Aorta (tissue), 5 donors: ENCODE data around the gene SYT8. TPM values are rescaled to one million over a fixed set of nuclear protein-coding genes. Genes with fewer than 3 reads are reported as not detected.

Experiments used
- ATAC-seq: fragments of 200-7000 bp; cut with Tn5 transposase; one replicate; pipeline ENCODE4 v1.9.1; 2022; ENCODE audit warnings: moderate library complexity; ENCODE audit not compliant: low FRiP score
- DNase-seq, 2 donors: peaks; one replicate each; pipeline ENCODE4 v3.0.0-alpha.2; 2020
- H3K27ac ChIP-seq, 2 donors: one replicate each; pipeline ENCODE4 v1.5.1; 2013; ENCODE audit warnings: low read length in 2 of 2, mild to moderate bottlenecking in 2 of 2, moderate library complexity in 2 of 2, control low read depth in 1 of 2, inconsistent platforms in 1 of 2, low read depth in 1 of 2
- H3K27me3 ChIP-seq, 2 donors: one replicate each; pipeline ENCODE4 v1.6.1; 2013; ENCODE audit warnings: control low read depth in 1 of 2, low read length in 1 of 2, mild to moderate bottlenecking in 1 of 2, moderate library complexity in 1 of 2; ENCODE audit not compliant: insufficient read depth in 2 of 2, control insufficient read depth in 1 of 2
- H3K36me3 ChIP-seq, 2 donors: one replicate each; pipeline ENCODE4 v1.6.1; 2013; ENCODE audit warnings: control low read depth in 1 of 2, low read length in 1 of 2, mild to moderate bottlenecking in 1 of 2; ENCODE audit not compliant: insufficient read depth in 2 of 2, control insufficient read depth in 1 of 2
- H3K4me1 ChIP-seq, 2 donors: one replicate each; pipeline ENCODE4 v1.6.1; 2013; ENCODE audit warnings: low read length in 2 of 2, control low read depth in 1 of 2, mild to moderate bottlenecking in 1 of 2, moderate library complexity in 1 of 2; ENCODE audit not compliant: insufficient read depth in 2 of 2, control insufficient read depth in 1 of 2
- H3K4me3 ChIP-seq, 2 donors: one replicate each; pipeline ENCODE4 v1.5.1; 2013; ENCODE audit warnings: low read length in 2 of 2, control low read depth in 1 of 2, mild to moderate bottlenecking in 1 of 2
- H3K9me3 ChIP-seq: one replicate; pipeline ENCODE4 v1.6.1; 2013; ENCODE audit warnings: mild to moderate bottlenecking, low read length; ENCODE audit not compliant: control insufficient read depth
- WGBS, 2 donors: extraction: QIAGEN DNeasy Blood & Tissue Kit; methylation state at CpG; one replicate each; pipeline ENCODE4 v1.1.7; 2013; 5-methylcytosine and 5-hydroxymethylcytosine counted together
- intact Hi-C, 2 donors: fragments of 100-400 bp; cut with DNase I; formaldehyde crosslinking; loops; one replicate each; pipeline versions ENCODE4 v1.14.2 to v1.15.0; 2022
- polyA plus RNA-seq, 2 donors: library from polyadenylated mRNA; stranded (reverse); fragments of 200-250 nt; gene quantifications; one replicate each; pipeline ENCODE4 v1.2.3, GENCODE V29; 2013
- total RNA-seq, 2 donors: library from RNA; stranded (reverse); fragmentation: NEBNext Ultra II Directional; extraction: Animal tissue kit (Norgen Biotek cat#: 25700); gene quantifications; one replicate each; pipeline ENCODE4 v1.2.1, GENCODE V29; 2021
- donor health status: healthy with polysubstance abuse.
- donor health status: Bipolar disorder and iron deficiency.
- donor health status: DM: no; HTN: no; CAD: no.
- donor health status: DM: no; HTN: no; CAD: no.
- donor health status: DM: yes; HTN: yes; CAD: no.

SYT8 gene
- total and polyA plus RNA-seq, 4 donors, result 0.19 to 14.3 (median 3.6) TPM

DNA sequence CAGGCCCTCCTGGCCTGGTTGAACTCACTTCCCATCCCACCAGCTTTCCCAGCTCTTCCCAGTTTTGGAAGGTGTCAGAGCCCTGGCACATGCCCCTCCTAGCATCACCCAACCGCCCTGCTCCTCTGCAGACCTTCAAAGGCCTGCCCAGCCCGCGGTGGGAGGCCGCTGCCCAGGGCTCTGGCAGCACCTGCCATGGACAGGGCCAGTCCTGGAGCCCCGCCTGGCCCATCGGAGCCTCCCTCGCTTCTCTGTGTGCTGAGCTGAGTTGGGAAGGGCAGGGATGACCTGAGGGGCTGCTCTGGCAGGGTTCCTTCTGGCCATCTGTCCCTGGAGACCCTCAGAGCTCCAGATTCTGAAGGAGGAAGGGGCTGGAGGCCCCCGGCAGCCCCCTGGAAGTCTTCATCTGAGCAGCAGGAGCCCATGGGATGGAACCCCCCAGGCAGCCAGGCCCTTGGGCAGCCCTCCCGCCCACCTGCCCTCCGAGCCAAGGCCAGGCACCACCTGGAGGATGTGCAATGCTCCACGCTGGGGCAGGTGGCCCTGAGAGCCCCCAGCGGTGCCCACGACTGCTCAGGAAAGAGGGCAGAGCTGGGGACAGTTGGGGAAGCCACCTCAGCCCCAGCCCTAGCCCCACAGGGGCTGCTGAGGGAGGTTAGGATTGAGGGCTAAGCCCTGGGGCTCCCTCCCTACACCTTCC, 21.7 kb downstream of the SYT8 start:
- Histone ChIP-seq H3K9me3 (no peaks in the 10 kb centered on the region), H3K4me3 (no peak overlapping the region), H3K36me3 (no peaks in the 10 kb centered on the region), H3K27me3 (no peaks in the 10 kb centered on the region), H3K4me1 (no peaks in the 10 kb centered on the region), H3K27ac (no peak overlapping the region)
- DNase-seq, result no peak
- ATAC-seq, result no peak
- WGBS, 2 donors, result 95% methylated on average over 13 of the region's 13 CpGs
- intact Hi-C loops, result no loop called here

DNA sequence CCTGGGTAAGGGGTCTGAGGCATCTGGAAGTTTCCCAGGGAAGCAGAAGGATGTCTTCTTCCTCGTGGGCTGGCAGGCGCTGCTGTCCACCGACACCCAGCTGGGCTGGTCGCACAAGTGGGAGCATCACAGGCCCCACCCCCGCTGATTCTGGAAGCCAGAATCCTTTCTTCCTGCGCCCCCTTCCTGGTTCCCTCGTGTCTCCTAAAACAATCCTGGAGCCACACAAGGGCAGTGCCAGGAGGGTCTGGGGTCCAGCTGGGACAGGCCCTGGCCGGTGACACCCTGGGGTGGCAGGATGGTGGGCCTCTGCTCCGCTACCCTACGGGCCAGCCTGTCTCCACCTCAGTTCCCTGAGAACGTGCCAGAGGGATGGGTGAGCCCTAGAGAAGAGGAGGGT, 22.3 kb downstream of the SYT8 start:
- intact Hi-C loops, result no loop called here
- no peaks in the 10 kb centered on the region for H3K4me1 ChIP-seq
- H3K9me3 ChIP-seq, result no peaks in the 10 kb centered on the region
- H3K27ac ChIP-seq, result no peak overlapping the region
- ATAC-seq (no peak), DNase-seq (no peak)
- no peaks in the 10 kb centered on the region for H3K36me3 ChIP-seq
- no peak overlapping the region for H3K4me3 ChIP-seq
- H3K27me3 ChIP-seq, result no peaks in the 10 kb centered on the region
- 91 to 95% methylated on average over 11 of the region's 11 CpGs for WGBS, 2 donors

DNA sequence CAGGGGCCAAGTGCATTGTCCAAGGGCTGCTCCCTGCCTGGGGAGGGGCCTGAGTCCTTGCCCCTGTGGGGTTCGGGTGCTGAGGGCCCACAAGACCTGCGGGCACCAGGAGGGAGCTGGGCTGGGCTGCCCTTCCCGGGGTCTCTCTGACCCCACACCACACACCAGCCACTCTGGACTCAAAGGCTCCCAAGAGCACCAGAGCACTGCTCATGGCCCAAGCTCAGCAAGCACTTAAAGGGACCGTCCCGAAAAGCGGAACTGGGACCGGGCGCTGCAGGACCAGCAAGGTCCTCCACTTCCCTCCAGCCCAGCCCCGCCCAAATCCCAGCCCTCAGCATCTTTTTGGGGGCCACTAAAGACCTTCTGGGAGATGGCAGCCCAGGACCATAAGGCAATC, 23.4 kb downstream of the SYT8 start:
- H3K27ac ChIP-seq, result no peak overlapping the region
- intact Hi-C loops, result no loop called here
- ATAC-seq (no peak), DNase-seq (no peak)
- no peaks in the 10 kb centered on the region for H3K36me3 ChIP-seq
- WGBS, 2 donors, result 90 to 94% methylated on average over 9 of the region's 9 CpGs
- no peaks in the 10 kb centered on the region for H3K27me3 ChIP-seq
- H3K9me3 ChIP-seq, result no peaks in the 10 kb centered on the region
- no peaks in the 10 kb centered on the region for H3K4me1 ChIP-seq
- H3K4me3 ChIP-seq, result no peak overlapping the region

DNA sequence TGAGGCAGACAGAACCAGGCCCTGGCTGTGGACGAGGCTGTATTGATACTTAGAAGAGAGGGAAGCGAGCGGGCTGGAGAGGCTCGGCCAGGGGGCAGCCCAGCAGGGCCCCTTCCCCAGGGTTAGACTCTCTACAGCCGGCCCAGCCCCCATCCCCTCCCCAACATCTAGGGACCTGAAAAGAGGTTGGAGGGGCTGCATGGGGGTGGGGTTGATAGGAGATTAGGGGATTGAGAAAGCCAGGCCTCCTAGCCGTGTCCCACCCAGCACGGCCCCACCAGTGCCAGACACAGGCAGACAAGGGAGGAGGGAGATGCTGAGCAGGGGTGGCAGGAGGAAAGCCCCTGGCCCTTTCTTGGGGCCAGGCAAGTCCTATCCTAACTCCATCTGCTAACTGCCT, 23.8 kb downstream of the SYT8 start:
- intact Hi-C loops, result no loop called here
- DNase-seq, result no peak
- 82 to 93% methylated on average over 7 of the region's 7 CpGs for WGBS, 2 donors
- ATAC-seq, result no peak
- no peaks in the 10 kb centered on the region for H3K36me3 ChIP-seq
- no peaks in the 10 kb centered on the region for H3K4me1 ChIP-seq
- H3K27me3 ChIP-seq, result no peaks in the 10 kb centered on the region
- no peaks in the 10 kb centered on the region for H3K9me3 ChIP-seq
- H3K27ac ChIP-seq, result no peak overlapping the region
- H3K4me3 ChIP-seq, result no peak overlapping the region

DNA sequence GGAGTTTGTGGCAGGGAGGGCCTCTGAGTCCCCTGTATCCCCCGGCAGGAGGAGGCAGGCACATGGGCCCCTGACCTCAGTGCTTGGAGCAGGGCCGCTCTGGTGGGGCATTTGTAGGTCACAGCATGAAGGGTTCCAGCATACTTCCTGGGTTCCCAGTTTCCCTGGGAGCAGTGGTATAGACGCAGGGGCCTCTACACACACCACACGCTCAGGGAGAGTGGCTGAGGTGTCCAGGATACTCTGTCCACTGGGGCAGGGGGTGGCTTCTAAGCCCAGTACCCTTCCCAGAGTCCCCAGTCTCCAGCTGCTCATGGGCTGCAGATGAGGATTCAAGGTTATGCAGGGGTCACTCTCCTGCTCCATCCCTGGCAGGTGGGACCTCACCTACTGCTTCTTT, 24.2 kb downstream of the SYT8 start:
- intact Hi-C loops, result no loop called here
- DNase-seq, result no peak
- no peaks in the 10 kb centered on the region for H3K9me3 ChIP-seq
- H3K4me3 ChIP-seq, result no peak overlapping the region
- WGBS, 2 donors, result 86% methylated on average over 4 of the region's 4 CpGs
- H3K4me1 ChIP-seq, result no peaks in the 10 kb centered on the region
- no peaks in the 10 kb centered on the region for H3K36me3 ChIP-seq
- H3K27ac ChIP-seq, result no peak overlapping the region
- no peak for ATAC-seq
- no peaks in the 10 kb centered on the region for H3K27me3 ChIP-seq

DNA sequence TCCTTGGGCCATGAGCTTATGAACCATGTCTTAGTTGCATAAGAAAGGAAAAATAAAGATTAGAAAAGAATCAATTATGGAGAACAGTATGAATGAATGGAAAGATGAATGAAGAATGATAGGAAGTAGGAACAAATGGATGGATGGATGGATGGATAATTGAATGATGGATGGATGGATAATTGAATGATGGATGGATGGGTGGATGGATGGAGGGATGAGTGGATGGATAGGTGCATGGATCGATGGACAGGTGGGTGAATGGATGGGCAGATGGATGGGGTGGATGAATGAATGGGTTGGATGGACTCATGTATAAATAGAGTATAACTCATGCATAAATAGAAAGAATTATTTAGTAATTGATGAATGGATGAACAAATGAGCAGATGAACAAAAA, 25.3 kb downstream of the SYT8 start:
- Histone ChIP-seq H3K9me3 (no peaks in the 10 kb centered on the region), H3K4me1 (peaks cover 0 to 3% of the 10 kb centered on the region in 2 donors), H3K27me3 (no peaks in the 10 kb centered on the region), H3K36me3 (no peaks in the 10 kb centered on the region), H3K4me3 (no peak overlapping the region), H3K27ac (no peak overlapping the region)
- DNase-seq (no peak), ATAC-seq (no peak)
- 97 to 98% methylated on average over 1 of the region's 1 CpG for WGBS, 2 donors
- intact Hi-C loops, result no loop called here

DNA sequence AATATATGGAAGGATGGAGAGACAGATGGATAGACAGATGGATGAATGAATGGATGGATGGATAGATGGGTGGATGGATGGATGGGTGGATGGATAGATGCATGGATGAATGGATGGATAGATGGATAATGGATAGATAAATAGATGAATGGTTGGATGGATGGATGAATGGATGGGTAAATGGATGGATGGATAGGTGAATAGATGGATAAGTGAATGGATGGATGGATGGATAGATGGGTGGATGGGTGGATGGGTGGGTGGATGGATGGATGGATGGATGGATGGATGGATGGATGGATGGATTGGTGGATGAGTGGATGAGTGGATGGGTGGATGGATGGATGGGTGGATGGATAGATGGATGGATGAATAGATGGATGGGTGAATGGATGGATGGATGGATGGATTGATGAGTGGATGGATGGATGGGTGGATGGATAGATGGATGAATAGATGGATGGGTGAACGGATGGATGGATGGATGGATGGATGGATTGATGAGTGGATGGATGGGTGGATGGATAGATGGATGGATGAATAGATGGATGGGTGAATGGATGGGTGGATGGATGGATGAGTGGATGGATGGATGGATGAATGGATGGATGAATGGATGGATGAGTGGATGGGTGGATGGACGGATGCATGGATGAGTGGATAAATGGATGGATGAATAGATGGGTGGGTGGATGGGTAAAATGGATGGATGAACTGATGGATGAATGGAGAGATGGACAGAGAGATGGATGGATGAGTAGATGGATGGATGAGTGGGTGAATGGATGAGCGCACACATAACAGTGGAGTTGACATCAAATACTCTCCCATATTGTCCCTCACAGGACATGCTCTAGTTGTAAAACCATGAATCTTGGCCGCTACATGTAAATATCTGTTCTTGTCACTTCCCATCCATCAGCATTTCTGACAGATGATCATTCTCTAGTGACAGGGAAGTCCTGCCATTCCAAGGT, 26.9 kb downstream of the SYT8 start:
- Histone ChIP-seq H3K27ac (no peak overlapping the region), H3K4me3 (no peak overlapping the region), H3K36me3 (no peaks in the 10 kb centered on the region), H3K9me3 (no peaks in the 10 kb centered on the region), H3K27me3 (no peaks in the 10 kb centered on the region), H3K4me1 (peaks cover 0 to 3% of the 10 kb centered on the region in 2 donors)
- DNase-seq, result no peak
- intact Hi-C loops, result no loop called here
- no peak for ATAC-seq
- WGBS, 2 donors, result 90 to 98% methylated on average over 4 of the region's 4 CpGs

DNA sequence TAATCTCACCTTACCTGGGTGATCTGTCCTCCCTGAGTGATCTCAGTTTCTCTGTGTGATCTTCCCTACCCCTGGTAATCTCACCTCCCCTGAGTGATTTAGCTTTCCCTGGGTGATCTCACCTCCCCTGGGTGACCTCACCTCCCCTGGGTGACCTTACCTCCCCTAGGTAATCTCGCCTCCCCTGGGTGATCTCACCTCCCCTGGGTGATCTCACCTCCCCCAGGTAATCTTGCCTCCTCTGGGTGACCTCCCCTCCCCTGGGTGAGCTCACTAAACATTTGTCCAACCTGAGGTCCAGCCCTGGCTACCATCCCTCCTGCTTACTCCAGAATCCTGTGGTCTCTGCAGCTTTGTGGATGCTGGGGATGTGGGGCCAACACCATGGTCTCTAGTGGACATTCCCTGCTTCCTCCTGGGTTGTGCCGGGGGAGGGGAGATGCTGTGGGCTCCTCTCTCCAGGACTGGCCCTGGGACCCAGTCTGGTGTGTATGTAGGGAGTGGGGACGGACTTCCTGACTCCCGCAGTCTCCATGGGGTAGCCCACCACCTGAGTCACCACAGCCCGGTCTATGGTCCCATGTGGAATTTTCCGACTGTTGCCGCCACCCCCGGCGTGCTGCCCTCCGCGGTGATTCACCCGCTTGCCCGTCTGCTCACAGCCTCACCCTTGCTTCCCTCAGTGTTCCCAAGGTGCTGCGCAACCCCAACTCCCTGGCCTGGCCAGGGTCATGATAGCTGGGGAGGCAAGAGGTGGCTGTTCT, 28.0 kb downstream of the SYT8 start:
- DNase-seq (peak in 1 of 2 donors; percentile 78), ATAC-seq (peak; percentile 8)
- Histone ChIP-seq H3K4me3 (no peak overlapping the region), H3K36me3 (no peaks in the 10 kb centered on the region), H3K27ac (peak overlapping the region in 1 of 2 donors; percentile 33), H3K27me3 (no peaks in the 10 kb centered on the region), H3K9me3 (no peaks in the 10 kb centered on the region), H3K4me1 (peaks cover 0 to 3% of the 10 kb centered on the region in 2 donors)
- intact Hi-C loops, result no loop called here
- WGBS, 2 donors, result 70 to 81% methylated on average over 14 of the region's 14 CpGs
